Endothelial cell (in vitro differentiated cells): ENCODE measurements around the gene ADAP1. TPM values are rescaled to one million over a fixed set of nuclear protein-coding genes. Genes with fewer than 3 reads are reported as not detected.

Experiments
- DNase-seq: peaks from one replicate; pipeline ENCODE4 v3.0.0; 2021; ENCODE audit warnings: low spot score
- H3K27ac Mint-ChIP-seq: one replicate; pipeline ENCODE4 v1.8.0; 2021; ENCODE audit warnings: mixed read lengths, inconsistent platforms; ENCODE audit not compliant: unreplicated experiment
- H3K27me3 Mint-ChIP-seq: one replicate; pipeline ENCODE4 v1.8.0; 2021; ENCODE audit warnings: mild to moderate bottlenecking, moderate library complexity, mixed read lengths, inconsistent platforms; ENCODE audit not compliant: unreplicated experiment
- H3K36me3 Mint-ChIP-seq: one replicate; pipeline ENCODE4 v1.8.0; 2021; ENCODE audit warnings: mild to moderate bottlenecking, low read depth, mixed read lengths, inconsistent platforms; ENCODE audit not compliant: unreplicated experiment
- H3K4me1 Mint-ChIP-seq: one replicate; pipeline ENCODE4 v1.8.0; 2021; ENCODE audit warnings: mild to moderate bottlenecking, mixed read lengths, inconsistent platforms; ENCODE audit not compliant: unreplicated experiment
- H3K4me3 Mint-ChIP-seq: one replicate; pipeline ENCODE4 v1.8.0; 2021; ENCODE audit warnings: mild to moderate bottlenecking, mixed read lengths, inconsistent platforms; ENCODE audit not compliant: unreplicated experiment
- H3K9me3 Mint-ChIP-seq: one replicate; pipeline ENCODE4 v1.8.0; 2021; ENCODE audit warnings: mixed read lengths, inconsistent platforms; ENCODE audit not compliant: unreplicated experiment
- total RNA-seq: library from RNA; stranded (reverse); fragmentation: NEBNext Ultra II Directional; extraction: Animal tissue kit (Norgen Biotek cat#: 25700); gene quantifications from one replicate; pipeline ENCODE4 v1.2.1, GENCODE V29; 2021; ENCODE audit not compliant: unreplicated experiment
- TF ChIP-seq, protein P1 (sequence below): fragments of 200-600 bp; sonication (generic); IDR thresholded peaks from one replicate; pipeline ENCODE4 v1.5.0; 2021; ENCODE audit warnings: antibody characterized with exemption; ENCODE audit not compliant: unreplicated experiment

ADAP1 gene
- total RNA-seq, 1 donor from 2014 or later = 1.7 TPM

GRCh38 chr7:973312-973711, 18.8 kb upstream of the ADAP1 start:
- Mint-ChIP-seq H3K27me3 (peaks cover 7% of the 10 kb centered on the region), H3K4me3 (no peak overlapping the region), H3K9me3 (no peaks in the 10 kb centered on the region), H3K4me1 (peaks cover 8% of the 10 kb centered on the region), H3K27ac (no peak overlapping the region), H3K36me3 (peaks cover 5% of the 10 kb centered on the region)
- TF ChIP-seq, protein P1, sequence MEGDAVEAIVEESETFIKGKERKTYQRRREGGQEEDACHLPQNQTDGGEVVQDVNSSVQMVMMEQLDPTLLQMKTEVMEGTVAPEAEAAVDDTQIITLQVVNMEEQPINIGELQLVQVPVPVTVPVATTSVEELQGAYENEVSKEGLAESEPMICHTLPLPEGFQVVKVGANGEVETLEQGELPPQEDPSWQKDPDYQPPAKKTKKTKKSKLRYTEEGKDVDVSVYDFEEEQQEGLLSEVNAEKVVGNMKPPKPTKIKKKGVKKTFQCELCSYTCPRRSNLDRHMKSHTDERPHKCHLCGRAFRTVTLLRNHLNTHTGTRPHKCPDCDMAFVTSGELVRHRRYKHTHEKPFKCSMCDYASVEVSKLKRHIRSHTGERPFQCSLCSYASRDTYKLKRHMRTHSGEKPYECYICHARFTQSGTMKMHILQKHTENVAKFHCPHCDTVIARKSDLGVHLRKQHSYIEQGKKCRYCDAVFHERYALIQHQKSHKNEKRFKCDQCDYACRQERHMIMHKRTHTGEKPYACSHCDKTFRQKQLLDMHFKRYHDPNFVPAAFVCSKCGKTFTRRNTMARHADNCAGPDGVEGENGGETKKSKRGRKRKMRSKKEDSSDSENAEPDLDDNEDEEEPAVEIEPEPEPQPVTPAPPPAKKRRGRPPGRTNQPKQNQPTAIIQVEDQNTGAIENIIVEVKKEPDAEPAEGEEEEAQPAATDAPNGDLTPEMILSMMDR = no peak
- no peak for DNase-seq

GRCh38 chr7:972676-973309, 18.3 kb upstream of the ADAP1 start:
- Mint-ChIP-seq H3K9me3 (no peaks in the 10 kb centered on the region), H3K36me3 (peaks cover 8% of the 10 kb centered on the region), H3K27me3 (peaks cover 7% of the 10 kb centered on the region), H3K4me3 (peak overlapping the region; percentile 31), H3K27ac (no peak overlapping the region), H3K4me1 (peaks cover 8% of the 10 kb centered on the region)
- no peak for DNase-seq
- TF ChIP-seq, protein P1 = no peak

- Mint-ChIP-seq H3K4me1 (peaks cover 8% of the 10 kb centered on the region), H3K27ac (no peak overlapping the region), H3K36me3 (peaks cover 15% of the 10 kb centered on the region), H3K4me3 (no peak overlapping the region), H3K27me3 (peaks cover 7% of the 10 kb centered on the region), H3K9me3 (no peaks in the 10 kb centered on the region)
- TF ChIP-seq, protein P1 = no peak
- DNase-seq = no peak
These were observed 17.6 kb upstream of the ADAP1 start for GRCh38 chr7:972110-972509.

DNA sequence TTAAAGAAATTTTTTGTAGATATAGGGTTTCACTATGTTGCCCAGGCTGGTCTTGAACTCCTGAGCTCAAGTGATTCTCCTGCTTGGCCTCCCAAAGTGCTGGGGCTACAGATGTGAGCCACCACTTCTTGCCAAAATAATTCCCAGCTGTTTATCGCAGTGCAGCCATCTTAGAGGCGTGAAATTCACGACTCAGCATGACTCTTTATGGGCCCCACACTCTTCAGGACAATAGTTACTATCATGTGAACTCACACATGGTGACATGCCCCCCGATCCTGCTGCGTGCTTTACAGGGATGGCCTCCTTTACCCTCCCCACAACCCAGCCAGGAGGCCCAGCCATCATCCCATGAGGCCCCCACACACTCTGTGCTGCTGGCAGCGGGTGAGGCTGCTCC, 16.3 kb upstream of the ADAP1 start:
- no peak for DNase-seq
- Mint-ChIP-seq H3K27ac (no peak overlapping the region), H3K36me3 (peaks cover 15% of the 10 kb centered on the region), H3K4me3 (no peak overlapping the region), H3K4me1 (peaks cover 8% of the 10 kb centered on the region), H3K9me3 (no peaks in the 10 kb centered on the region), H3K27me3 (peaks cover 9% of the 10 kb centered on the region)
- TF ChIP-seq, protein P1 = no peak

DNA sequence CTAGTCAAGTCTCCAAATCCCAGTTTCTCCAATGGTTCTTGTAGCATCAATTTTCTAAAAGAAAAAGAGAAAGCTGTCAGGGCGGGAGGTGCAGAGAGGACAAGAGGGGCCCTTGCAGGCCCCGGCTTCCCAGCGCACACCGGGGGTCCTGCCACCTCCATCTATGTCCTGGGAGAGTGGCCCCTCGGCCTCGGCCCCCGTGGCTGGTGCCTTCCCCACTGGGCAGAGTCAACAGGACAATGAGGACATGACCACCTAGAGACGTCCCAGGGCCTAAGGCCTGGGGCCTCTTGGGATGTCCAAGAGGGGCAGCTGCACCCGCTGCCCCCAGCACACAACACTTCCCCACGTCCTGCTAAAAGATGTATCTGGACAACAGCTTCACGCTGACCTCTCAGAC, 14.9 kb upstream of the ADAP1 start:
- Mint-ChIP-seq H3K4me3 (no peak overlapping the region), H3K4me1 (peaks cover 6% of the 10 kb centered on the region)

More for the DNA sequence above, 14.9 kb upstream of the ADAP1 start:
- H3K27me3 Mint-ChIP-seq = peaks cover 9% of the 10 kb centered on the region
- no peak overlapping the region for H3K27ac Mint-ChIP-seq
- H3K36me3 Mint-ChIP-seq = peaks cover 15% of the 10 kb centered on the region
- DNase-seq = no peak
- TF ChIP-seq, protein P1 = no peak
- H3K9me3 Mint-ChIP-seq = no peaks in the 10 kb centered on the region
